H9 (cell line): ENCODE data around the gene OR8J1. TPM values are rescaled to one million over a fixed set of nuclear protein-coding genes. Genes with fewer than 3 reads are reported as not detected.

Experiments
- DNase-seq: peaks from one replicate; pipeline ENCODE4 v3.0.0-alpha.2; 2017
- H2AFZ ChIP-seq: one replicate; pipeline ENCODE4 v1.6.1; 2013; ENCODE audit warnings: mild to moderate bottlenecking, low read length, control low read depth, moderate library complexity
- H2AK5ac ChIP-seq: 2 replicates; pipeline ENCODE4 v1.6.1; 2013; ENCODE audit warnings: low read length, control low read depth, mixed read lengths; ENCODE audit not compliant: insufficient read length
- H2BK120ac ChIP-seq: one replicate; pipeline ENCODE4 v1.6.1; 2013; ENCODE audit warnings: low read depth, mild to moderate bottlenecking, low read length, control low read depth, inconsistent platforms; ENCODE audit not compliant: poor library complexity, severe bottlenecking
- H2BK12ac ChIP-seq: 2 replicates; pipeline ENCODE4 v1.6.1; 2013; ENCODE audit warnings: low read length, control low read depth, mixed read lengths, low read depth; ENCODE audit not compliant: insufficient read length
- H2BK15ac ChIP-seq: 2 replicates; pipeline ENCODE4 v1.6.1; 2013; ENCODE audit warnings: low read depth, low read length, control low read depth
- H2BK20ac ChIP-seq: one replicate; pipeline ENCODE4 v1.6.1; 2013; ENCODE audit warnings: low read depth, mild to moderate bottlenecking, low read length, control low read depth, inconsistent platforms; ENCODE audit not compliant: poor library complexity, severe bottlenecking
- H2BK5ac ChIP-seq: 2 replicates; pipeline ENCODE4 v1.6.1; 2013; ENCODE audit warnings: low read length, control low read depth, mixed read lengths; ENCODE audit not compliant: insufficient read length
- H3K14ac ChIP-seq: 2 replicates; pipeline ENCODE4 v1.6.1; 2013; ENCODE audit warnings: low read length, control low read depth; ENCODE audit not compliant: insufficient read depth
- H3K18ac ChIP-seq: 2 replicates; pipeline ENCODE4 v1.6.1; 2013; ENCODE audit warnings: low read depth, mild to moderate bottlenecking, mixed read lengths, low read length, control low read depth; ENCODE audit not compliant: insufficient read length
- H3K23ac ChIP-seq: 2 replicates; pipeline ENCODE4 v1.6.1; 2013; ENCODE audit warnings: low read length, control low read depth, mixed read lengths, low read depth; ENCODE audit not compliant: insufficient read length
- H3K23me2 ChIP-seq: 2 replicates; pipeline ENCODE4 v1.6.1; 2013; ENCODE audit warnings: low read depth, mild to moderate bottlenecking, mixed read lengths, low read length, control low read depth; ENCODE audit not compliant: insufficient read length, poor library complexity, severe bottlenecking
- H3K27ac ChIP-seq: 2 replicates; pipeline ENCODE4 v1.5.1; 2013; ENCODE audit warnings: low read length, control low read depth, mixed read lengths, low read depth; ENCODE audit not compliant: insufficient read length
- H3K27me3 ChIP-seq: 2 replicates; pipeline ENCODE4 v1.6.1; 2013; ENCODE audit warnings: low read length, control low read depth, inconsistent platforms; ENCODE audit not compliant: insufficient read depth
- H3K4ac ChIP-seq: 2 replicates; pipeline ENCODE4 v1.6.1; 2013; ENCODE audit warnings: low read depth, mild to moderate bottlenecking, control low read depth, inconsistent platforms, low read length, moderate library complexity
- H3K4me1 ChIP-seq: 2 replicates; pipeline ENCODE4 v1.6.1; 2013; ENCODE audit warnings: low read length, control low read depth, inconsistent platforms; ENCODE audit not compliant: insufficient read depth
- H3K4me2 ChIP-seq: 2 replicates; pipeline ENCODE4 v1.6.1; 2013; ENCODE audit warnings: low read length, control low read depth, mixed read lengths; ENCODE audit not compliant: insufficient read length, insufficient read depth
- H3K56ac ChIP-seq: 2 replicates; pipeline ENCODE4 v1.6.1; 2013; ENCODE audit warnings: low read depth, mild to moderate bottlenecking, mixed read lengths, low read length, control low read depth; ENCODE audit not compliant: insufficient read length
- H3K79me1 ChIP-seq: 2 replicates; pipeline ENCODE4 v1.6.1; 2013; ENCODE audit warnings: low read depth, mild to moderate bottlenecking, moderate library complexity, low read length, control low read depth, inconsistent platforms; ENCODE audit not compliant: insufficient read depth, poor library complexity, severe bottlenecking
- H3K79me2 ChIP-seq: 2 replicates; pipeline ENCODE4 v1.6.1; 2013; ENCODE audit warnings: low read length, control low read depth, inconsistent platforms; ENCODE audit not compliant: insufficient read depth
- H3K9ac ChIP-seq: 2 replicates; pipeline ENCODE4 v1.6.1; 2013; ENCODE audit warnings: low read length, control low read depth, mixed read lengths; ENCODE audit not compliant: insufficient read length; ENCODE audit errors: extremely low read depth
- H3K9me3 ChIP-seq: one replicate; pipeline ENCODE4 v1.6.1; 2013; ENCODE audit warnings: low read depth, low read length, inconsistent platforms; ENCODE audit not compliant: control insufficient read depth
- H3T11ph ChIP-seq: one replicate; pipeline ENCODE4 v1.6.1; 2013; ENCODE audit warnings: mild to moderate bottlenecking, low read length, control low read depth, inconsistent platforms
- H4K20me1 ChIP-seq: one replicate; pipeline ENCODE4 v1.6.1; 2013; ENCODE audit not compliant: control insufficient read depth, insufficient read length, insufficient read depth
- H4K5ac ChIP-seq: 2 replicates; pipeline ENCODE4 v1.6.1; 2013; ENCODE audit warnings: low read depth, mild to moderate bottlenecking, mixed read lengths, low read length, control low read depth; ENCODE audit not compliant: insufficient read length
- H4K8ac ChIP-seq: replicated peaks from 2 replicates; pipeline ENCODE4 v1.6.1; 2013; ENCODE audit warnings: low read length, control low read depth, mixed read lengths, low read depth; ENCODE audit not compliant: insufficient read length
- H4K91ac ChIP-seq: 2 replicates; pipeline ENCODE4 v1.6.1; 2013; ENCODE audit warnings: low read depth, mild to moderate bottlenecking, moderate library complexity, mixed read lengths, low read length, control low read depth; ENCODE audit not compliant: insufficient read length
- H3K27ac Mint-ChIP-seq, 3 experiments: 2 replicates in 2 of 3; 3 replicates in 1 of 3; pipeline ENCODE4 v1.8.0; 2020 to 2021; ENCODE audit warnings: mixed read lengths in 3 of 3, mild to moderate bottlenecking in 1 of 3, moderate library complexity in 1 of 3
- H3K27me3 Mint-ChIP-seq: 2 replicates; pipeline ENCODE4 v1.8.0; 2021; ENCODE audit warnings: low read depth, mild to moderate bottlenecking, moderate library complexity, mixed read lengths
- H3K36me3 Mint-ChIP-seq, 3 experiments: 2 replicates in 2 of 3; 3 replicates in 1 of 3; pipeline ENCODE4 v1.8.0; 2020 to 2021; ENCODE audit warnings: low read depth in 3 of 3, mixed read lengths in 3 of 3; ENCODE audit not compliant: insufficient read depth in 1 of 3
- H3K4me1 Mint-ChIP-seq, 2 experiments: 2 replicates each; pipeline ENCODE4 v1.8.0; 2020; ENCODE audit warnings: mixed read lengths in 2 of 2
- H3K4me3 Mint-ChIP-seq, 2 experiments: 2 replicates in 1 of 2; 3 replicates in 1 of 2; pipeline ENCODE4 v1.8.0; 2020 to 2021; ENCODE audit warnings: mild to moderate bottlenecking in 2 of 2, mixed read lengths in 2 of 2, moderate library complexity in 1 of 2
- H3K9me3 Mint-ChIP-seq, 2 experiments: 2 replicates in 1 of 2; 3 replicates in 1 of 2; pipeline ENCODE4 v1.8.0; 2020; ENCODE audit warnings: mild to moderate bottlenecking in 2 of 2, mixed read lengths in 2 of 2, moderate library complexity in 1 of 2
- CTCF ChIP-seq: fragments of 200-600 bp; sonication (generic); conservative IDR thresholded peaks from 3 replicates; pipeline ENCODE4 v1.8.0; 2021; ENCODE audit warnings: antibody characterized with exemption, mild to moderate bottlenecking
- total RNA-seq: library from RNA; stranded (reverse); gene quantifications from 2 replicates; pipeline ENCODE4 v1.2.1, GENCODE V29; 2021

The OR8J1 gene
- total RNA-seq, 1 experiment from 2014 or later = not detected

GRCh38 chr11:56314844-56315243 lies 39.2 kb upstream of the OR8J1 start, which contains the start of gene OR8K3:
TSS of gene OR8K3 (plus strand) at chr11:56315144. CDS start at chr11:56318307, 3,163 bp downstream.
- no peaks in the 10 kb centered on the region for H3K79me1 ChIP-seq
- H3K27ac Mint-ChIP-seq = no peak within 1 kb of the TSS
- H3K27me3 ChIP-seq = no peaks in the 10 kb centered on the region
- peaks cover 11% of the 10 kb centered on the region for H3K9me3 ChIP-seq
- H3T11ph ChIP-seq = no peak within 1 kb of the TSS
- H4K91ac ChIP-seq = no peak within 1 kb of the TSS
- H4K20me1 ChIP-seq = no peaks in the 10 kb centered on the region
- no peak within 1 kb of the TSS for H2AK5ac ChIP-seq
- H3K23ac ChIP-seq = no peak within 1 kb of the TSS
- H3K9me3 Mint-ChIP-seq = peaks cover 0 to 13% of the 10 kb centered on the region in 2 experiments; a peak in 4 of 5 replicates
- H3K23me2 ChIP-seq = no peaks in the 10 kb centered on the region
- H2BK20ac ChIP-seq = no peak within 1 kb of the TSS
- no peak within 1 kb of the TSS for H2AFZ ChIP-seq
- H2BK12ac ChIP-seq = no peak within 1 kb of the TSS
- no peaks in the 10 kb centered on the region for H3K27me3 Mint-ChIP-seq
- TF ChIP-seq CTCF = no peak
- H3K18ac ChIP-seq = no peak within 1 kb of the TSS
- H3K4ac ChIP-seq = no peak within 1 kb of the TSS
- H3K27ac ChIP-seq = no peak within 1 kb of the TSS
- H2BK120ac ChIP-seq = no peak within 1 kb of the TSS
- no peak for DNase-seq
- no peak within 1 kb of the TSS for H2BK5ac ChIP-seq
- no peak within 1 kb of the TSS for H4K5ac ChIP-seq
- H3K14ac ChIP-seq = no peak within 1 kb of the TSS
- H3K9ac ChIP-seq = no peak within 1 kb of the TSS
- H3K4me3 Mint-ChIP-seq = no peak within 1 kb of the TSS
- H3K4me1 ChIP-seq = no peaks in the 10 kb centered on the region
- no peak within 1 kb of the TSS for H3K4me2 ChIP-seq
- H3K36me3 Mint-ChIP-seq = no peaks in the 10 kb centered on the region
- H3K56ac ChIP-seq = no peak within 1 kb of the TSS
- H4K8ac ChIP-seq = no peak within 1 kb of the TSS
- H2BK15ac ChIP-seq = no peak within 1 kb of the TSS
- no peaks in the 10 kb centered on the region for H3K4me1 Mint-ChIP-seq
- no peaks in the 10 kb centered on the region for H3K79me2 ChIP-seq
